ENCODE results near the gene MYO1E. TPM values are rescaled to one million over a fixed set of nuclear protein-coding genes. Genes with fewer than 3 reads are reported as not detected.

MYO1E gene
- total RNA-seq, 1 experiment from 2014 or later, result 83.6 TPM

DNA sequence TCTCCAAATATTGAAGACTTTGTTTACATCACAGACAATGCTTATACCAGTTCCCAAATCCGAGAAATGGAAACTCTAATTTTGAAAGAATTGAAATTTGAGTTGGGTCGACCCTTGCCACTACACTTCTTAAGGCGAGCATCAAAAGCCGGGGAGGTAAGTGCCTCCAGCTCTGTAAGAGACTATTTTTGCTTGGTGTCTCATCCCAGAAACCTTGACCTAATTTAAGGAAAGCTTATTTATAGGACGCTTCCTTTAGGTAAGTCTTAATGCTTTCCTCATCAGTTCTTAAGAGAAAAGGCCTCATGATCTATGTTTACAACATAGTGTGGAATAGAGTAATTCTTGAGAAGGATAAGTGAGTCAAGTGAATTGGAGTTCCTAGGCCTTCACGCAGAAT lies 255.9 kb downstream of the MYO1E start (continued):
- TF ChIP-seq, protein P1, sequence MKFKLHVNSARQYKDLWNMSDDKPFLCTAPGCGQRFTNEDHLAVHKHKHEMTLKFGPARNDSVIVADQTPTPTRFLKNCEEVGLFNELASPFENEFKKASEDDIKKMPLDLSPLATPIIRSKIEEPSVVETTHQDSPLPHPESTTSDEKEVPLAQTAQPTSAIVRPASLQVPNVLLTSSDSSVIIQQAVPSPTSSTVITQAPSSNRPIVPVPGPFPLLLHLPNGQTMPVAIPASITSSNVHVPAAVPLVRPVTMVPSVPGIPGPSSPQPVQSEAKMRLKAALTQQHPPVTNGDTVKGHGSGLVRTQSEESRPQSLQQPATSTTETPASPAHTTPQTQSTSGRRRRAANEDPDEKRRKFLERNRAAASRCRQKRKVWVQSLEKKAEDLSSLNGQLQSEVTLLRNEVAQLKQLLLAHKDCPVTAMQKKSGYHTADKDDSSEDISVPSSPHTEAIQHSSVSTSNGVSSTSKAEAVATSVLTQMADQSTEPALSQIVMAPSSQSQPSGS (CRISPR knock-in tag; IDR thresholded peaks at IDR 0.05; ENCODE audit: borderline replicate concordance, low read depth), result no peak

DNA sequence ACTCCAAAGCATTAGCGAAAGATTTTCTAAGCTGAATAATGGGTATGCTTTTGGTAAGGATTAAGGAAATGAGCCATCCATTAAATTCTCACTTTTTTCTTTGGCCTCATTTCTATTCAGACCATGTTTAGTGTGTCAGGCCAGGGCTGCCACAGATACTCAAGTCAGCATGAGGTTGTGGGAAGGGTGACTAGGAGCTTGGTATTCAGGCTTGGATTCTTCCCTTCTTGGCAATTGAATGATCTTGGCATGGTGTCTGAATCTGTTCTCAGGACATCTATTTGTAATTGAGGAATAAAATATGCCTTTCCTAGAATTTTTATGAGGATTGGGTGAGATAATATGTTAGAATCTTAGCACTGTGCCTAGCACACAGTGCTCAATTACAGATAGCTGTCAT lies 256.5 kb downstream of the MYO1E start:
- Mint-ChIP-seq H3K27me3 (ENCODE audit: low read depth) (no peaks in the 10 kb centered on the region), H3K4me1 (no peaks in the 10 kb centered on the region), H3K4me3 (no peak overlapping the region), H3K9me3 (no peaks in the 10 kb centered on the region), H3K36me3 (peaks cover 79% of the 10 kb centered on the region), H3K27ac (no peak overlapping the region)
- TF ChIP-seq, protein P2, sequence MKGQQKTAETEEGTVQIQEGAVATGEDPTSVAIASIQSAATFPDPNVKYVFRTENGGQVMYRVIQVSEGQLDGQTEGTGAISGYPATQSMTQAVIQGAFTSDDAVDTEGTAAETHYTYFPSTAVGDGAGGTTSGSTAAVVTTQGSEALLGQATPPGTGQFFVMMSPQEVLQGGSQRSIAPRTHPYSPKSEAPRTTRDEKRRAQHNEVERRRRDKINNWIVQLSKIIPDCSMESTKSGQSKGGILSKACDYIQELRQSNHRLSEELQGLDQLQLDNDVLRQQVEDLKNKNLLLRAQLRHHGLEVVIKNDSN (CRISPR knock-in tag; IDR thresholded peaks at IDR 0.05), result no peak
- TF ChIP-seq MXD4 (CRISPR knock-in tag; IDR thresholded peaks at IDR 0.05; ENCODE audit: borderline replicate concordance), result no peak
- no peak for TF ChIP-seq JAZF1 (CRISPR knock-in tag; IDR thresholded peaks at IDR 0.05)
- TF ChIP-seq HMGA2 (CRISPR knock-in tag; IDR thresholded peaks at IDR 0.05), result no peak
- no peak for TF ChIP-seq ZNF138 (CRISPR knock-in tag; conservative IDR thresholded peaks at IDR 0.05)
- no peak for TF ChIP-seq TP53 (CRISPR knock-in tag; IDR thresholded peaks at IDR 0.05)
- TF ChIP-seq, protein P3, sequence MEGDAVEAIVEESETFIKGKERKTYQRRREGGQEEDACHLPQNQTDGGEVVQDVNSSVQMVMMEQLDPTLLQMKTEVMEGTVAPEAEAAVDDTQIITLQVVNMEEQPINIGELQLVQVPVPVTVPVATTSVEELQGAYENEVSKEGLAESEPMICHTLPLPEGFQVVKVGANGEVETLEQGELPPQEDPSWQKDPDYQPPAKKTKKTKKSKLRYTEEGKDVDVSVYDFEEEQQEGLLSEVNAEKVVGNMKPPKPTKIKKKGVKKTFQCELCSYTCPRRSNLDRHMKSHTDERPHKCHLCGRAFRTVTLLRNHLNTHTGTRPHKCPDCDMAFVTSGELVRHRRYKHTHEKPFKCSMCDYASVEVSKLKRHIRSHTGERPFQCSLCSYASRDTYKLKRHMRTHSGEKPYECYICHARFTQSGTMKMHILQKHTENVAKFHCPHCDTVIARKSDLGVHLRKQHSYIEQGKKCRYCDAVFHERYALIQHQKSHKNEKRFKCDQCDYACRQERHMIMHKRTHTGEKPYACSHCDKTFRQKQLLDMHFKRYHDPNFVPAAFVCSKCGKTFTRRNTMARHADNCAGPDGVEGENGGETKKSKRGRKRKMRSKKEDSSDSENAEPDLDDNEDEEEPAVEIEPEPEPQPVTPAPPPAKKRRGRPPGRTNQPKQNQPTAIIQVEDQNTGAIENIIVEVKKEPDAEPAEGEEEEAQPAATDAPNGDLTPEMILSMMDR (IDR thresholded peaks at IDR 0.05), result no peak
- TF ChIP-seq, protein P4, sequence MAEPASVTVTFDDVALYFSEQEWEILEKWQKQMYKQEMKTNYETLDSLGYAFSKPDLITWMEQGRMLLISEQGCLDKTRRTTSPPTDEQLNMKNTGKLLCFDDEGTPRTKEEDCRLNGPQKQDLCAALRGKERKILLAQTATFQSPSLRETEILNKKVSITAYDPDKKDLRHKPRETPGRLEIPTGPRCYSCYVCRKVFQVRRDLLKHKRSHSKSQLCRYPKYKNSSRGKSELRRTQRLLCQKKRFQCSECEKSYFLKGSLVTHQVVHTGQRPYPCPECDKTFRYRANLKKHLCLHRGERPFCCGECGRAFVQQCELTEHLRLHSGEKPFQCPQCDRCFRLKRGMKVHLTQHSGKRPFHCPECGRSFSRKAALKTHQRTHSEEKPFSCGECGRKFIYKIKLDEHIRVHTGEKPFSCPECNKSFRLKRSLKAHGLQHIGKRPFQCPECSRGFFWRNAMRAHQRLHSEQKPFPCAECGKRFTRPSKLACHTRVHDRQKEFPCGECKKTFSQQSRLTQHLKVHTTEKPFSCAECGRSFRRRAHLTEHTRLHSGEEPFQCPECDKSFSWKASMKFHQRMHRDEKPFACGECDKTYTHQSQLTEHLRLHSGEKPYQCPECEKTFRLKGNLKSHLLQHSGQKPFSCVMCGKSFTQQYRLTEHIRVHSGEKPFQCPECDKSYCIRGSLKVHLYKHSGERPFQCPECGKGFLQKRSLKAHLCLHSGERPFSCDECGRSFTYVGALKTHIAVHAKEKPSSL (CRISPR knock-in tag; conservative IDR thresholded peaks at IDR 0.05), result no peak
- no peak for TF ChIP-seq ZNF396 (CRISPR knock-in tag; IDR thresholded peaks at IDR 0.05; ENCODE audit: borderline replicate concordance)
- ChIA-PET CTCF (no interaction called here), POLR2A (no interaction called here)
- ATAC-seq, result no peak
- DNase-seq (ENCODE audit: low spot score), result no peak

DNA sequence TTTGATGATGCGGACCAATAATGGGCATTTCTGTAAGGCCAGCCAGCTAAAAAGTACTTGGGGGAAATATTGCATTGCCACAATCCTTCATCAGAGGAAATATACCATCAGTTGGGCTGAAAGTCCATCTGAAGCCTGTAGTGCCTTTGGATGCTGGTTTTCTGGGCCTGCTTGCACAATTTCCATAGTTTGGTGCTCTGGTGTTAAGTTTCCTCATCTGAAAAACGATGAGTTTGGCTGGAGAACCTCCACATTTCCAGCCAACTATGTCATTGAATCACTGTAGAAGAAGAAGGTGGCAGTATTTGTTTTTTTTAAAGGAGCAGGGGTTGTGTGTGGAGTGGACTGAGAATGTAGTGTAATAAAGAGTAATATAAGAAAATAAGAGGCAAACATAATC lies 257.6 kb downstream of the MYO1E start:
- Mint-ChIP-seq H3K9me3 (no peaks in the 10 kb centered on the region), H3K4me1 (no peaks in the 10 kb centered on the region), H3K36me3 (peaks cover 79% of the 10 kb centered on the region), H3K4me3 (no peak overlapping the region), H3K27ac (no peak overlapping the region), H3K27me3 (ENCODE audit: low read depth) (no peaks in the 10 kb centered on the region)
- DNase-seq (ENCODE audit: low spot score), result no peak
- ChIA-PET CTCF (no interaction called here), POLR2A (no interaction called here)
- ATAC-seq, result no peak
- TF ChIP-seq, protein P5, sequence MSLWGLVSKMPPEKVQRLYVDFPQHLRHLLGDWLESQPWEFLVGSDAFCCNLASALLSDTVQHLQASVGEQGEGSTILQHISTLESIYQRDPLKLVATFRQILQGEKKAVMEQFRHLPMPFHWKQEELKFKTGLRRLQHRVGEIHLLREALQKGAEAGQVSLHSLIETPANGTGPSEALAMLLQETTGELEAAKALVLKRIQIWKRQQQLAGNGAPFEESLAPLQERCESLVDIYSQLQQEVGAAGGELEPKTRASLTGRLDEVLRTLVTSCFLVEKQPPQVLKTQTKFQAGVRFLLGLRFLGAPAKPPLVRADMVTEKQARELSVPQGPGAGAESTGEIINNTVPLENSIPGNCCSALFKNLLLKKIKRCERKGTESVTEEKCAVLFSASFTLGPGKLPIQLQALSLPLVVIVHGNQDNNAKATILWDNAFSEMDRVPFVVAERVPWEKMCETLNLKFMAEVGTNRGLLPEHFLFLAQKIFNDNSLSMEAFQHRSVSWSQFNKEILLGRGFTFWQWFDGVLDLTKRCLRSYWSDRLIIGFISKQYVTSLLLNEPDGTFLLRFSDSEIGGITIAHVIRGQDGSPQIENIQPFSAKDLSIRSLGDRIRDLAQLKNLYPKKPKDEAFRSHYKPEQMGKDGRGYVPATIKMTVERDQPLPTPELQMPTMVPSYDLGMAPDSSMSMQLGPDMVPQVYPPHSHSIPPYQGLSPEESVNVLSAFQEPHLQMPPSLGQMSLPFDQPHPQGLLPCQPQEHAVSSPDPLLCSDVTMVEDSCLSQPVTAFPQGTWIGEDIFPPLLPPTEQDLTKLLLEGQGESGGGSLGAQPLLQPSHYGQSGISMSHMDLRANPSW (CRISPR knock-in tag; conservative IDR thresholded peaks at IDR 0.05; ENCODE audit: low read depth), result no peak
- TF ChIP-seq, protein P6, sequence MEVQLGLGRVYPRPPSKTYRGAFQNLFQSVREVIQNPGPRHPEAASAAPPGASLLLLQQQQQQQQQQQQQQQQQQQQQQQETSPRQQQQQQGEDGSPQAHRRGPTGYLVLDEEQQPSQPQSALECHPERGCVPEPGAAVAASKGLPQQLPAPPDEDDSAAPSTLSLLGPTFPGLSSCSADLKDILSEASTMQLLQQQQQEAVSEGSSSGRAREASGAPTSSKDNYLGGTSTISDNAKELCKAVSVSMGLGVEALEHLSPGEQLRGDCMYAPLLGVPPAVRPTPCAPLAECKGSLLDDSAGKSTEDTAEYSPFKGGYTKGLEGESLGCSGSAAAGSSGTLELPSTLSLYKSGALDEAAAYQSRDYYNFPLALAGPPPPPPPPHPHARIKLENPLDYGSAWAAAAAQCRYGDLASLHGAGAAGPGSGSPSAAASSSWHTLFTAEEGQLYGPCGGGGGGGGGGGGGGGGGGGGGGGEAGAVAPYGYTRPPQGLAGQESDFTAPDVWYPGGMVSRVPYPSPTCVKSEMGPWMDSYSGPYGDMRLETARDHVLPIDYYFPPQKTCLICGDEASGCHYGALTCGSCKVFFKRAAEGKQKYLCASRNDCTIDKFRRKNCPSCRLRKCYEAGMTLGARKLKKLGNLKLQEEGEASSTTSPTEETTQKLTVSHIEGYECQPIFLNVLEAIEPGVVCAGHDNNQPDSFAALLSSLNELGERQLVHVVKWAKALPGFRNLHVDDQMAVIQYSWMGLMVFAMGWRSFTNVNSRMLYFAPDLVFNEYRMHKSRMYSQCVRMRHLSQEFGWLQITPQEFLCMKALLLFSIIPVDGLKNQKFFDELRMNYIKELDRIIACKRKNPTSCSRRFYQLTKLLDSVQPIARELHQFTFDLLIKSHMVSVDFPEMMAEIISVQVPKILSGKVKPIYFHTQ (CRISPR knock-in tag; IDR thresholded peaks at IDR 0.05), result no peak
- TF ChIP-seq MYBL2 (CRISPR knock-in tag; IDR thresholded peaks at IDR 0.05) (no peak), ZNF671 (CRISPR knock-in tag; IDR thresholded peaks at IDR 0.05) (no peak), ELF4 (CRISPR knock-in tag; IDR thresholded peaks at IDR 0.05; ENCODE audit: low read depth) (no peak), NR3C1 (CRISPR knock-in tag; conservative IDR thresholded peaks at IDR 0.05; ENCODE audit: low read depth) (no peak)
- TF ChIP-seq, protein P7, sequence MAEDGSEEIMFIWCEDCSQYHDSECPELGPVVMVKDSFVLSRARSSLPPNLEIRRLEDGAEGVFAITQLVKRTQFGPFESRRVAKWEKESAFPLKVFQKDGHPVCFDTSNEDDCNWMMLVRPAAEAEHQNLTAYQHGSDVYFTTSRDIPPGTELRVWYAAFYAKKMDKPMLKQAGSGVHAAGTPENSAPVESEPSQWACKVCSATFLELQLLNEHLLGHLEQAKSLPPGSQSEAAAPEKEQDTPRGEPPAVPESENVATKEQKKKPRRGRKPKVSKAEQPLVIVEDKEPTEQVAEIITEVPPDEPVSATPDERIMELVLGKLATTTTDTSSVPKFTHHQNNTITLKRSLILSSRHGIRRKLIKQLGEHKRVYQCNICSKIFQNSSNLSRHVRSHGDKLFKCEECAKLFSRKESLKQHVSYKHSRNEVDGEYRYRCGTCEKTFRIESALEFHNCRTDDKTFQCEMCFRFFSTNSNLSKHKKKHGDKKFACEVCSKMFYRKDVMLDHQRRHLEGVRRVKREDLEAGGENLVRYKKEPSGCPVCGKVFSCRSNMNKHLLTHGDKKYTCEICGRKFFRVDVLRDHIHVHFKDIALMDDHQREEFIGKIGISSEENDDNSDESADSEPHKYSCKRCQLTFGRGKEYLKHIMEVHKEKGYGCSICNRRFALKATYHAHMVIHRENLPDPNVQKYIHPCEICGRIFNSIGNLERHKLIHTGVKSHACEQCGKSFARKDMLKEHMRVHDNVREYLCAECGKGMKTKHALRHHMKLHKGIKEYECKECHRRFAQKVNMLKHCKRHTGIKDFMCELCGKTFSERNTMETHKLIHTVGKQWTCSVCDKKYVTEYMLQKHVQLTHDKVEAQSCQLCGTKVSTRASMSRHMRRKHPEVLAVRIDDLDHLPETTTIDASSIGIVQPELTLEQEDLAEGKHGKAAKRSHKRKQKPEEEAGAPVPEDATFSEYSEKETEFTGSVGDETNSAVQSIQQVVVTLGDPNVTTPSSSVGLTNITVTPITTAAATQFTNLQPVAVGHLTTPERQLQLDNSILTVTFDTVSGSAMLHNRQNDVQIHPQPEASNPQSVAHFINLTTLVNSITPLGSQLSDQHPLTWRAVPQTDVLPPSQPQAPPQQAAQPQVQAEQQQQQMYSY (CRISPR knock-in tag; IDR thresholded peaks at IDR 0.05), result no peak
